Measurements from ENCODE around the gene PFDN6. TPM values are rescaled to one million over a fixed set of nuclear protein-coding genes. Genes with fewer than 3 reads are reported as not detected.

PFDN6 gene
- total and polyA plus RNA-seq, 9 of the 15 experiments (the other 6 are each of a cell fraction or from before 2014, with no cell fraction given): 6.8 to 475 (median 216) TPM

GRCh38 chr6:33276581-33276863 lies 12.9 kb upstream of the PFDN6 start (continued):
- TF ChIP-seq HDAC2 (IDR thresholded peaks at IDR 0.05): no peak
- TF ChIP-seq KHSRP (IDR thresholded peaks at IDR 0.05): no peak
- TF ChIP-seq U2AF2 (optimal IDR thresholded peaks at IDR 0.05; ENCODE audit: low read depth, low read length): no peak
- TF ChIP-seq HES1 (IDR thresholded peaks at IDR 0.05; ENCODE audit: low read depth): no peak
- no peak for TF ChIP-seq ZNF592 (IDR thresholded peaks at IDR 0.05)
- no peak for TF ChIP-seq HLTF (IDR thresholded peaks at IDR 0.05)
- TF ChIP-seq FUS (optimal IDR thresholded peaks at IDR 0.05; ENCODE audit: low read depth, low read length): no peak
- TF ChIP-seq MEF2A (IDR thresholded peaks at IDR 0.05; ENCODE audit: control insufficient read depth, low read depth, low read length): no peak
- no peak for TF ChIP-seq ASH1L (IDR thresholded peaks at IDR 0.05; ENCODE audit: borderline replicate concordance, low read depth, partially characterized antibody)
- TF ChIP-seq NFXL1 (CRISPR knock-in tag; IDR thresholded peaks at IDR 0.05): peak; percentile 15; the same call in 1 of the 2 replicates
- TF ChIP-seq RB1 (IDR thresholded peaks at IDR 0.05; ENCODE audit: low read depth): no peak
- TF ChIP-seq CTBP1 (IDR thresholded peaks at IDR 0.05; ENCODE audit: borderline replicate concordance): no peak
- no peak for TF ChIP-seq MYBL2 (IDR thresholded peaks at IDR 0.05; ENCODE audit: low read depth)
- no peak for TF ChIP-seq MYBL2 (CRISPR knock-in tag; IDR thresholded peaks at IDR 0.05; ENCODE audit: borderline replicate concordance)
- TF ChIP-seq ZNF121 (CRISPR knock-in tag; conservative IDR thresholded peaks at IDR 0.05): no peak
- TF ChIP-seq NEUROD1 (IDR thresholded peaks at IDR 0.05; ENCODE audit: borderline replicate concordance, low read depth, low read length, partially characterized antibody): no peak
- TF ChIP-seq, protein P1, sequence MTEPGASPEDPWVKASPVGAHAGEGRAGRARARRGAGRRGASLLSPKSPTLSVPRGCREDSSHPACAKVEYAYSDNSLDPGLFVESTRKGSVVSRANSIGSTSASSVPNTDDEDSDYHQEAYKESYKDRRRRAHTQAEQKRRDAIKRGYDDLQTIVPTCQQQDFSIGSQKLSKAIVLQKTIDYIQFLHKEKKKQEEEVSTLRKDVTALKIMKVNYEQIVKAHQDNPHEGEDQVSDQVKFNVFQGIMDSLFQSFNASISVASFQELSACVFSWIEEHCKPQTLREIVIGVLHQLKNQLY (CRISPR knock-in tag; conservative IDR thresholded peaks at IDR 0.05): no peak
- TF ChIP-seq HNRNPL (IDR thresholded peaks at IDR 0.05; ENCODE audit: low read depth, low read length): no peak
- TF ChIP-seq, protein P2, sequence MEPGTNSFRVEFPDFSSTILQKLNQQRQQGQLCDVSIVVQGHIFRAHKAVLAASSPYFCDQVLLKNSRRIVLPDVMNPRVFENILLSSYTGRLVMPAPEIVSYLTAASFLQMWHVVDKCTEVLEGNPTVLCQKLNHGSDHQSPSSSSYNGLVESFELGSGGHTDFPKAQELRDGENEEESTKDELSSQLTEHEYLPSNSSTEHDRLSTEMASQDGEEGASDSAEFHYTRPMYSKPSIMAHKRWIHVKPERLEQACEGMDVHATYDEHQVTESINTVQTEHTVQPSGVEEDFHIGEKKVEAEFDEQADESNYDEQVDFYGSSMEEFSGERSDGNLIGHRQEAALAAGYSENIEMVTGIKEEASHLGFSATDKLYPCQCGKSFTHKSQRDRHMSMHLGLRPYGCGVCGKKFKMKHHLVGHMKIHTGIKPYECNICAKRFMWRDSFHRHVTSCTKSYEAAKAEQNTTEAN (CRISPR knock-in tag; IDR thresholded peaks at IDR 0.05): peak; percentile 6; the same call in 1 of the 2 replicates
- no peak for TF ChIP-seq ELF1 (tag; IDR thresholded peaks at IDR 0.05)
- no peak for TF ChIP-seq SIRT6 (IDR thresholded peaks at IDR 0.05; ENCODE audit: low read depth, low read length)
- TF ChIP-seq MYC (IDR thresholded peaks at IDR 0.05; ENCODE audit: low read depth, low read length): no peak
- peak; percentile 25; the same call in 1 of the 2 replicates for TF ChIP-seq MYC (CRISPR knock-in tag; IDR thresholded peaks at IDR 0.05; ENCODE audit: borderline replicate concordance, low read depth)
- TF ChIP-seq PHB2 (IDR thresholded peaks at IDR 0.05; ENCODE audit: low read depth): no peak
- TF ChIP-seq TAF9B (IDR thresholded peaks at IDR 0.05; ENCODE audit: partially characterized antibody): no peak

All from K562 (cell line).